K562 (cell line): ENCODE data around the gene EBI3. TPM values are rescaled to one million over a fixed set of nuclear protein-coding genes. Genes with fewer than 3 reads are reported as not detected.

Source experiments
- ATAC-seq: fragments of 200-7000 bp; cut with Tn5 transposase; 3 replicates; pipeline ENCODE4 v1.9.1; 2020; ENCODE audit warnings: moderate library complexity
- BruUV-seq: library from RNA; stranded (reverse); fragments of 400-500 nt; replicated peaks from 2 replicates; lab custom pipeline; 2021; lab: Mats Ljungman, UMichigan
- CTCF ChIA-PET: fragments of 300-600 bp; formaldehyde crosslinking; extraction: SDS; loops from one replicate; lab custom pipeline; 2021; ENCODE audit warnings: low intra/inter-chr PET ratio; lab: Yijun Ruan, JAX
- POLR2A ChIA-PET: fragments of 300-600, 350-650 bp; sonication (Branson Sonifier 250); formaldehyde crosslinking; extraction: SDS; loops from one replicate; lab custom pipeline; 2021; ENCODE audit warnings: antibody characterized with exemption, inconsistent platforms; lab: Yijun Ruan, JAX
- DNase-seq, 4 experiments: peaks; one replicate each; pipeline versions ENCODE4 v3.0.0 to v3.0.0-alpha.2; 2011 to 2018; ENCODE audit warnings: low spot score in 3 of 4, mixed read lengths in 3 of 4; ENCODE audit errors: extremely low read depth in 1 of 4
- FAIRE-seq: peaks from 2 replicates; lab custom pipeline; 2011; peaks lifted over from hg19 to GRCh38; lab: Jason Lieb, UNC
- H2AFZ ChIP-seq: 2 replicates; pipeline ENCODE4 v1.6.0; 2011; ENCODE audit warnings: low read depth, low read length, control low read depth, inconsistent platforms
- H3K27ac ChIP-seq: fragments of 200-600 bp; 3 replicates; pipeline ENCODE4 v1.8.0; 2011; ENCODE audit warnings: low read depth, mild to moderate bottlenecking, control low read depth, inconsistent platforms, low read length, moderate library complexity, mixed read lengths; ENCODE audit errors: extremely low read depth
- H3K27me3 ChIP-seq, 2 experiments: fragments of 300-600 bp in 1 of 2; 2 replicates in 1 of 2; 3 replicates in 1 of 2; pipeline versions ENCODE4 v1.6.0 to v1.8.0; 2011; ENCODE audit warnings: inconsistent platforms in 2 of 2, low read length in 2 of 2, mild to moderate bottlenecking in 1 of 2, mixed read lengths in 1 of 2, moderate library complexity in 1 of 2; ENCODE audit not compliant: control insufficient read depth in 2 of 2, insufficient read depth in 2 of 2
- H3K36me3 ChIP-seq: fragments of 300-600 bp; 3 replicates; pipeline ENCODE4 v1.8.0; 2011; ENCODE audit warnings: mild to moderate bottlenecking, low read length, inconsistent platforms; ENCODE audit not compliant: control insufficient read depth, insufficient read depth
- H3K4me1 ChIP-seq, 2 experiments: fragments of 200-600 bp in 1 of 2; replicated peaks in 1 of 2; 2 replicates in 1 of 2; 3 replicates in 1 of 2; pipeline versions ENCODE4 v1.5.1 to v1.8.0; 2011; ENCODE audit warnings: inconsistent platforms in 2 of 2, low read length in 2 of 2, mild to moderate bottlenecking in 1 of 2, mixed read lengths in 1 of 2, moderate library complexity in 1 of 2; ENCODE audit not compliant: control insufficient read depth in 2 of 2, insufficient read depth in 2 of 2
- H3K4me2 ChIP-seq: 2 replicates; pipeline ENCODE4 v1.6.1; 2011; ENCODE audit warnings: low read length, control low read depth, inconsistent platforms, mixed read lengths; ENCODE audit not compliant: insufficient read depth
- H3K4me3 ChIP-seq: fragments of 200-600 bp; sonication (generic), shearing (Covaris generic); 2 replicates; pipeline ENCODE4 v1.5.1; 2016; ENCODE audit warnings: control low read depth, inconsistent platforms
- H3K79me2 ChIP-seq: fragments of 200-600 bp; 3 replicates; pipeline ENCODE4 v1.8.0; 2011; ENCODE audit warnings: low read length, inconsistent platforms; ENCODE audit not compliant: control insufficient read depth, insufficient read depth
- H3K9ac ChIP-seq, 2 experiments: 2 replicates each; pipeline versions ENCODE4 v1.6.0 to v1.6.1; 2011; ENCODE audit warnings: low read depth in 2 of 2, low read length in 2 of 2, control low read depth in 1 of 2, inconsistent platforms in 1 of 2, mild to moderate bottlenecking in 1 of 2, mixed read lengths in 1 of 2; ENCODE audit not compliant: insufficient read depth in 1 of 2
- H3K9me1 ChIP-seq: one replicate; pipeline ENCODE4 v1.6.0; 2011; ENCODE audit warnings: inconsistent platforms, mild to moderate bottlenecking, low read length, moderate library complexity; ENCODE audit not compliant: control insufficient read depth, insufficient read depth
- H3K9me3 ChIP-seq: replicated peaks from 2 replicates; pipeline ENCODE4 v1.5.1; 2011; ENCODE audit warnings: low read depth, low read length, inconsistent platforms; ENCODE audit not compliant: control insufficient read depth, insufficient read depth
- H4K20me1 ChIP-seq: replicated peaks from 2 replicates; pipeline ENCODE4 v1.6.1; 2011; ENCODE audit warnings: low read length, inconsistent platforms, mixed read lengths; ENCODE audit not compliant: control insufficient read depth, insufficient read depth
- BCOR ChIP-seq: fragments of 450-650 bp; IDR thresholded peaks from 2 replicates; pipeline ENCODE4 v1.6.1; 2016
- DDX20 ChIP-seq: fragments of 450-650 bp; IDR thresholded peaks from 2 replicates; pipeline ENCODE4 v1.6.1; 2016; ENCODE audit warnings: missing genetic modification characterization, low read depth, mild to moderate bottlenecking, missing compliant biosample characterization, moderate library complexity
- DIDO1 ChIP-seq: fragments of 450-650 bp; IDR thresholded peaks from 2 replicates; pipeline ENCODE4 v1.6.1; 2016; ENCODE audit warnings: low read depth, missing biosample characterization, missing genetic modification characterization
- FOS ChIP-seq: IDR thresholded peaks from 3 replicates; pipeline ENCODE4 v1.6.1; 2011; ENCODE audit not compliant: insufficient read length; ENCODE audit errors: extremely low read depth
- ID3 ChIP-seq, 2 experiments: fragments of 250-450 bp in 1 of 2; fragments of 450-650 bp in 1 of 2; sonication (Bioruptor Pico) in 1 of 2; IDR thresholded peaks; 2 replicates each; pipeline versions ENCODE4 v1.6.1 to v1.8.0; 2016 to 2021; ENCODE audit warnings: mild to moderate bottlenecking in 2 of 2, moderate library complexity in 2 of 2, missing compliant biosample characterization in 1 of 2, missing genetic modification characterization in 1 of 2
- MXI1 ChIP-seq: IDR thresholded peaks from 2 replicates; pipeline ENCODE4 v1.6.1; 2011; ENCODE audit warnings: low read depth, mild to moderate bottlenecking, improper control_type of control experiment, low read length
- MYBL2 ChIP-seq, 2 experiments: fragments of 450-650 bp in 1 of 2; sonication (generic) in 1 of 2; formaldehyde crosslinking in 1 of 2; IDR thresholded peaks; 2 replicates each; pipeline versions ENCODE4 v1.6.1 to v1.8.1; 2017 to 2022; ENCODE audit warnings: borderline replicate concordance in 1 of 2, inconsistent platforms in 1 of 2, low read depth in 1 of 2, mild to moderate bottlenecking in 1 of 2, missing genetic modification reagents in 1 of 2, moderate library complexity in 1 of 2
- PHF20 ChIP-seq: fragments of 450-650 bp; IDR thresholded peaks from 2 replicates; pipeline ENCODE4 v1.6.1; 2018; ENCODE audit not compliant: partially characterized antibody
- SMARCA5 ChIP-seq: fragments of 450-650 bp; IDR thresholded peaks from 2 replicates; pipeline ENCODE4 v1.6.1; 2016
- THRAP3 ChIP-seq: fragments of 450-650 bp; IDR thresholded peaks from 2 replicates; pipeline ENCODE4 v1.6.1; 2016; ENCODE audit warnings: mild to moderate bottlenecking, inconsistent platforms, borderline replicate concordance
- TRIM24 ChIP-seq, 2 experiments: fragments of 450-650 bp; IDR thresholded peaks; 2 replicates each; pipeline ENCODE4 v1.6.1; 2016
- ZBTB40 ChIP-seq, 2 experiments: fragments of 450-650 bp in 1 of 2; sonication (generic) in 1 of 2; formaldehyde crosslinking in 1 of 2; IDR thresholded peaks; 2 replicates each; pipeline versions ENCODE4 v1.7.1 to v1.9.0; 2016 to 2022; ENCODE audit warnings: inconsistent platforms in 1 of 2, mild to moderate bottlenecking in 1 of 2, missing genetic modification reagents in 1 of 2
- ZNF384 ChIP-seq: IDR thresholded peaks from 2 replicates; pipeline ENCODE4 v1.6.1; 2012; ENCODE audit warnings: low read depth, low read length, improper control_type of control experiment
- WGBS: fragments of 100-300 bp; shearing (Covaris generic); methylation state at CpG from one replicate; pipeline ENCODE4 v1.1.6; 2016; ENCODE audit warnings: low coverage, mixed read lengths; ENCODE audit not compliant: insufficient coverage; ENCODE audit errors: missing lambda C conversion rate; 5-methylcytosine and 5-hydroxymethylcytosine counted together
- in situ Hi-C: fragments of 300-500 bp; cut with MboI; formaldehyde crosslinking; loops from 4 replicates; pipeline ENCODE4 v1.15.0; 2018; ENCODE audit warnings: inconsistent platforms, mixed read lengths
- intact Hi-C: fragments of 100-400 bp; cut with micrococcal nuclease; formaldehyde crosslinking; loops from 2 replicates; pipeline ENCODE4 v1.14.2; 2022
- polyA plus RNA-seq, 8 experiments: library from polyadenylated mRNA; depleted of rRNA in 4 of 8; stranded (reverse) in 5 of 8; unstranded in 3 of 8; fragments of >200 nt; fragmentation: Nextera tagmentation in 2 of 8; fragmentation: Illumina TruSeq in 1 of 8; extraction: Ambion mirVana in 2 of 8; extraction: Trizol in 1 of 8; gene quantifications; 2 replicates each; pipeline versions ENCODE4 v1.2.1 to v1.2.3, GENCODE V29; 2011 to 2014; ENCODE audit warnings: inconsistent platforms in 1 of 8, missing spikeins in 1 of 8
- total RNA-seq, 7 experiments: library from RNA; depleted of rRNA in 6 of 7; stranded (reverse); fragments of >200 nt in 6 of 7; fragmentation: Illumina TruSeq in 2 of 7; extraction: Trizol in 2 of 7; gene quantifications; 2 replicates each; pipeline versions ENCODE4 v1.2.1 to v1.2.3, GENCODE V29; 2011 to 2021; ENCODE audit warnings: low replicate concordance in 1 of 7

The EBI3 gene
- total and polyA plus RNA-seq, 9 of the 15 experiments (the other 6 are each of a cell fraction or from before 2014, with no cell fraction given), result 0.08 to 0.35 (median 0.22) TPM; not detected in 6

- H3K4me2 ChIP-seq, result 0 out of 2 replicates have a peak overlapping the region, but pooled peaks have one; percentile 18
- peak overlapping the region; percentile 66; the same call in 1 of the 2 replicates for H2AFZ ChIP-seq
- peaks cover 0 to 20% of the 10 kb centered on the region in 2 experiments; a peak in 2 of 5 replicates for H3K27me3 ChIP-seq
- intact Hi-C loops (no loop called here), in situ Hi-C loops (no loop called here)
- no peaks in the 10 kb centered on the region for H3K36me3 ChIP-seq
- H3K4me1 ChIP-seq, result peaks cover 8 to 39% of the 10 kb centered on the region in 2 experiments; a peak in 4 of 5 replicates
- BruUV-seq, result no TSS peak
- POLR2A ChIA-PET, result interaction anchor here (1.1 kb wide), 1 partner anchor 7 kb away, joined by 3 read pairs; no protein-coding TSS in a partner anchor
- ATAC-seq, result no peak
- CTCF ChIA-PET, result interaction anchor here (0.6 kb wide), 1 partner anchor 354 kb away, joined by 3 read pairs; no protein-coding TSS in a partner anchor
- WGBS, result 0% methylated on average over 2 of the region's 2 CpGs
- 0 out of 2 replicates have a peak, but pooled peaks cover 5% of the 10 kb centered on the region for H4K20me1 ChIP-seq
- no peak overlapping the region for H3K4me3 ChIP-seq
- peak overlapping the region in 1 of 2 experiments; percentile 33; a peak in 1 of 4 replicates for H3K9ac ChIP-seq
- no peaks in the 10 kb centered on the region for H3K79me2 ChIP-seq
- FAIRE-seq, result no peak
- H3K27ac ChIP-seq, result no peak overlapping the region
- DNase-seq, result no peak
- no peaks in the 10 kb centered on the region for H3K9me3 ChIP-seq
- no peaks in the 10 kb centered on the region for H3K9me1 ChIP-seq
- TF ChIP-seq THRAP3, result 0 out of 2 replicates have a peak, but pooled peaks have one; percentile 42
- no peak for TF ChIP-seq TRIM24 (IDR thresholded peaks at IDR 0.05)
- TF ChIP-seq ZBTB40 (IDR thresholded peaks at IDR 0.05), result peak; percentile 20; the same call in 1 of the 2 replicates
- TF ChIP-seq ZBTB40 (CRISPR knock-in tag; IDR thresholded peaks at IDR 0.05), result no peak
- no peak for TF ChIP-seq ZNF384
- TF ChIP-seq DDX20 (tag), result no peak
- peak; percentile 17; the same call in 1 of the 2 replicates for TF ChIP-seq SMARCA5
- TF ChIP-seq MYBL2 (IDR thresholded peaks at IDR 0.05; ENCODE audit: low read depth), result no peak
- no peak for TF ChIP-seq MYBL2 (CRISPR knock-in tag; IDR thresholded peaks at IDR 0.05; ENCODE audit: borderline replicate concordance)
- TF ChIP-seq FOS, result no peak
- TF ChIP-seq BCOR, result peak; percentile 78
- peak; percentile 41 for TF ChIP-seq PHF20
- TF ChIP-seq MXI1, result no peak
- no peak for TF ChIP-seq DIDO1 (tag)
- TF ChIP-seq ID3 (CRISPR knock-in tag; IDR thresholded peaks at IDR 0.05), result no peak
- no peak for TF ChIP-seq ID3 (tag; IDR thresholded peaks at IDR 0.05)
These were observed 551 bp upstream of the EBI3 start for GRCh38 chr19:4228765-4229178.
